ENCODE measurements around the gene PSMF1.

The PSMF1 gene

GRCh38 chr20:1118336-1119127 lies at the start of gene PSMF1:
PSMF1 (plus strand) TSS chr20:1118602; CDS start chr20:1118774, 172 bp downstream.
- DNase-seq, result peak; percentile 96

GRCh38 chr20:1072258-1072657 lies 46.1 kb upstream of the PSMF1 start:
- no peak for DNase-seq

GRCh38 chr20:1075616-1076015 lies 42.8 kb upstream of the PSMF1 start:
- no peak for DNase-seq

GRCh38 chr20:1081891-1082290 lies 36.5 kb upstream of the PSMF1 start:
- DNase-seq, result no peak

- DNase-seq, result no peak
Measured at GRCh38 chr20:1083431-1084080, 34.8 kb upstream of the PSMF1 start.

- no peak for DNase-seq
Measured at GRCh38 chr20:1085492-1086276, 32.7 kb upstream of the PSMF1 start.

- no peak for DNase-seq
Measured at GRCh38 chr20:1086277-1087213, 31.9 kb upstream of the PSMF1 start.

- DNase-seq, result no peak
Measured at GRCh38 chr20:1087311-1087905, 31.0 kb upstream of the PSMF1 start.

GRCh38 chr20:1094751-1095150 lies 23.7 kb upstream of the PSMF1 start:
- no peak for DNase-seq

GRCh38 chr20:1101533-1101932 lies 16.9 kb upstream of the PSMF1 start:
- DNase-seq, result no peak

- DNase-seq, result no peak
Measured at GRCh38 chr20:1102016-1102415, 16.4 kb upstream of the PSMF1 start.

- no peak for DNase-seq
Measured at GRCh38 chr20:1103751-1104150, 14.7 kb upstream of the PSMF1 start.

GRCh38 chr20:1105599-1106194 lies 12.7 kb upstream of the PSMF1 start:
- DNase-seq, result no peak

- no peak for DNase-seq
Measured at GRCh38 chr20:1107176-1107575, 11.2 kb upstream of the PSMF1 start.

- DNase-seq, result peak; percentile 36
Measured at GRCh38 chr20:1108437-1108920, 9.9 kb upstream of the PSMF1 start.

GRCh38 chr20:1112908-1113307 lies 5.5 kb upstream of the PSMF1 start:
- DNase-seq, result no peak

GRCh38 chr20:1118004-1118335 lies 432 bp upstream of the PSMF1 start:
- DNase-seq, result no peak

GRCh38 chr20:1119128-1119505 lies 715 bp downstream of the PSMF1 start:
- no peak for DNase-seq

GRCh38 chr20:1119524-1119923 lies 1.1 kb downstream of the PSMF1 start:
- no peak for DNase-seq

GRCh38 chr20:1121429-1121828 lies 3.0 kb downstream of the PSMF1 start:
- DNase-seq, result no peak

- DNase-seq, result no peak
Measured at GRCh38 chr20:1122388-1123315, 4.2 kb downstream of the PSMF1 start.
